AML-193 (cell line): Measurements from ENCODE around the gene KIAA1586.
"Not testable (repeated sequence)": the region's sequence is repeated elsewhere in the genome, so short reads cannot be mapped to it uniquely, and the experiment has no call there.

Experiments
- DNase-seq, 2 experiments: peaks; one replicate each; lab custom pipeline; 2025; lab: John Stamatoyannopoulos, UW

The KIAA1586 gene

DNA sequence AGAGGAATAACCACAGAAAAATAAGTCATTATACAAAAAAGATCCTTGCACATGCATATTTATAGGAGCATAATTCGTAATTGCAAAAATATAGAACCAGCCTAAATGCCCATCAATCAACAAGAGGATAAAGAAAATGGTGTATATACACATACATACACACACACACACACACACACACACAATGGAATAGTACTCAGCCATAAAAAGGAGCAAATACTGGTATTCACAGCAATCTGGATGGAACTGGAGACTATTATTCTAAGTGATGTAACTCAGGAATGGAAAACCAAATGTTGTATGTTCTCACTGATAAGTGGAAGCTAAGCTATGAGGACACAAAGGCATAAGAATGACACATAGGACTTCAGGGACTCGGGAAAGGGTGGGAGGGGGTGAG lies 1.9 kb upstream of the KIAA1586 start:
- no peak for DNase-seq

- not testable (repeated sequence) for DNase-seq
Observed at GRCh38 chr6:57047257-57047585, 728 bp downstream of the KIAA1586 start.

GRCh38 chr6:57047859-57048258 lies 1.4 kb downstream of the KIAA1586 start:
- not testable (repeated sequence) for DNase-seq

DNA sequence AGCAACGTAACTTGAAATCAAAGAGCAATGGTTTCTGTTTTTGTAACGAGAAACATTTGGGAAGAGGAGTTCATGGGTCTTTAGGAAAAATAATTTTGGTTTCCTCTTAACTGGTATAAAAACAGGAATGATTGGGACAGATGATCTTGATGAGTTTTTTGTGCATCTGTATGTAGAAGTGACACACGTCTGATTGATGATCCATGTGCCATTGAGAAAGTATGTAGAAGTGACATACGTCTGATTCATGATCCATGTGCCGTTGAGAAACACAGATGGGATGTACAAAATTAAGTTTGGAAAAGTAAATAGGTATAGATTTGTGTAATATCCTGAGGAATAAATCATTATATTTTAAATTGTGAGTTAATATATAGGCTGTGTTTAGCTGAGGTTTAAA lies 2.1 kb downstream of the KIAA1586 start:
- no peak for DNase-seq

DNA sequence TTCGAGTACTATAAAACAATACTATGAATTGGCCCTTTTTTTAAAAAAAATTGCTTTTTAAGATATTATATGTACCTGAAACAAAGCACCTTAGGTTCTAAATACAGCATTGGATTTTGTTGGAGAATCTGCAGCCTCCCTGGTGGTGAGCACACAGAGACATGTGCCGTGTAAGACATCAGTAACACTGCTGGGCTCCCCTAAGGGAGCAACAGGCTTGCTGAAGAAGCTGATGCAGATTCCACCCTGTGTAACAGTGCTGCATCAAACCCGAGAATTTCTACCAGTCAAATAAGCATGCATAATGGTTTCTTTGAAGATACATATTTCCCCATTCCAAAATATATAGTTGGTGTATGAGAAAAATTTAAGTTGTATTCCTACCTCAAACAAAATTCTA lies 17.4 kb downstream of the KIAA1586 start:
- no peak for DNase-seq

GRCh38 chr6:57064809-57065208 lies 18.3 kb downstream of the KIAA1586 start:
- no peak for DNase-seq

DNA sequence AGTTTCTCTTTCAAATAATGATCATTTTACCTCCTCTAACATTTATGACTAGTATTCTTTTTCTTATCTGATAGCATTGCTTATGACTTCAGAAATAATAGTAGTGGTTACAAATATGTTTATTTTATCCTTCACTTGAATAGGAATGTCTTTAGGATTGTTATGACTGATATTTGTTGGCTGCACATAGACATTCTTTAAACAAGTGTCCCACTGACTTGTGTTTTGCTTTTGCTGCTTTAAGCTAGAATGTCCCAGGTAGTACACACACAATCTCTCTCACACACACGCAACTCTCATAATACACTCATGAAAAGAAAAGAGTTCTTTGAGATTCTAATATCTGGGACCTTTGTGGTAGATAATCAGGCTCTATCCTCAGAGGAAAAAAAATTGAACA lies 21.6 kb downstream of the KIAA1586 start:
- no peak for DNase-seq

DNA sequence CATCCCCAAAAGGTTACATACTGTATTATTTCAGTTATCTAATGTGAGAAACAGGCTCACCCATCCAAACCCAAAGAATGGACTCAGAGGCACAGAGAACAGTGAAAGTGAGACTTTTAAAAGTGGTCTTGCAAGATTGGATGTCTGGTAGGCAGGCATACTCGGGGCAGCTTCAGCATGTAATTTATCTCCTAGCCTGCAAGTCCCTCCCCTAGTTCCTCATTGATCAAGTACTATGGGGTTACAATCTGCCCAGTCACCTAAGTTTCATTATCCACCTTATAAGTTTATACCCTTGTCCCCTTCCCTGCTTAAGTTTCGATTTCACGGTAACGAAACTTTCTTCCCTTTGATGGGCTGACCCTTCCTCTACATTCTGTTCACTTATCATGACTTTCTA lies 22.7 kb downstream of the KIAA1586 start:
- DNase-seq, result no peak

- DNase-seq, result no peak
Observed at GRCh38 chr6:57069920-57070331, 23.4 kb downstream of the KIAA1586 start.

- no peak for DNase-seq
Observed at GRCh38 chr6:57072108-57072507, 25.6 kb downstream of the KIAA1586 start.

DNA sequence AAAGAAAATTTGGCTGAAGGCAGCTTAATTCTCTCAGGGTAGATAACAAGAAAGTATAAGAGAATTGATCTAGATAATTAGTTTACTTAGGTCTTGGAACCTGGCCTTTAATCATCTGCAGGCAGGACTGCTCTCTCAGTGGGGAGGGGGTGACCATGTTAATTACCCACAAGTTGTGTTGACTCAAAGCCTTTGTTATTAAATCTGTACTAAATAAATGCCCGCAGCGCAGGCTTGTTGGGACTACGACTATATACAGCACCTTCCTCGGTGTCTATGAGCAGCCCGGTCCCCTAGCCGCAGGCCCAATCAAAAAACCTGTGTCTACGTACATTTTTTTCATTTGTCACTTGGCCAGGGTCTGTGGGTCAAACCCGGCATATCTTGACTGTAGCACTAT lies 27.9 kb downstream of the KIAA1586 start:
- DNase-seq, result no peak

DNA sequence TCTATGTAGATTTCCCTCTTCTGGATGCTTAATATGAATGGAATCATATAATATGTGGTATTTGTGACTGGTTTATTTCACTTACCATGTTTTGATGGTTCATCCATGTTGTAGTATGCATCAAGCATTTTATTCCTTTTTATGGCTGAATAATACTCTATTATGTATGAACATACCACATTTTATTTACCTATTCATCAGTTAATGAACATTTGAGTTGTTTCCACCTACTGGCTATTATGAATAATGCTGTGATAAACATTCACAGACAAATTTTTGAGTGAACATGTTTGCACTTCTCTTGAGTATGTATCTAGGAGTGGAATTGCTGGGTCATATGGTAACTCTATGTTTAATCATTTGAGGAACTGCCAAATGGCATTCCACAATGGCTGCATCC lies 28.6 kb downstream of the KIAA1586 start:
- no peak for DNase-seq

DNA sequence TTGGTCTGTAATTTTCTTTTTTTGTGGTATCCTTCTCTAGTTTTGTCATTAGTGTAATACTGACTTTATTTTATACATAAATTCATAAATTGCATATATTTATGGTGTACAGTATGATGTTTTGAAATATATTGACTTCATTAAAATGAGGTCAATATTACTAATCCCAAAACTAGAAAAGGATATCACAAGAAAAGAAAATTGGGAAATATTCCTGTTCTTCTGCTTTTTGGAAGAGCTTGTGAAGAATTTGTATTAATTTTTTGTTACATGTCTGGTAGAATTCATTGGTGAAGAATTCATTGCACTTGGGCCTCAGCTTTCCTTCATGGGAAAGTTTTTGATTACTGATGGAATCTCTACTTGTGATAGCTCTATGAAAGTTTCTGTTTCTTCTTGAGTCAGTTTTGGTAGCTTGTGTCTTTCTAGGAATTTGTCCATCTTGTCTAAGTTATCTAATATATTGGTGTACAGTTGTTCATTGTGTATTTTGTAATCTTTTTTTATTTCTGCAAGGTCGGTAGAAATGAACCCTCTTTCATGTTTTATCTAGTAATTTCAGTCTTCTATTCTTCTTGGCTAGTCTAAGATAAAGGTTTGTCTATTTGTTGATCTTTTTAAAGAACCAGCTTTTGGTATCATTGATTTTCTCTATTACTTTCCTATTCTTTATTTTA lies 32.2 kb downstream of the KIAA1586 start:
- DNase-seq, result no peak

- DNase-seq, result no peak
Observed at GRCh38 chr6:57085471-57085870, 39.0 kb downstream of the KIAA1586 start.

DNA sequence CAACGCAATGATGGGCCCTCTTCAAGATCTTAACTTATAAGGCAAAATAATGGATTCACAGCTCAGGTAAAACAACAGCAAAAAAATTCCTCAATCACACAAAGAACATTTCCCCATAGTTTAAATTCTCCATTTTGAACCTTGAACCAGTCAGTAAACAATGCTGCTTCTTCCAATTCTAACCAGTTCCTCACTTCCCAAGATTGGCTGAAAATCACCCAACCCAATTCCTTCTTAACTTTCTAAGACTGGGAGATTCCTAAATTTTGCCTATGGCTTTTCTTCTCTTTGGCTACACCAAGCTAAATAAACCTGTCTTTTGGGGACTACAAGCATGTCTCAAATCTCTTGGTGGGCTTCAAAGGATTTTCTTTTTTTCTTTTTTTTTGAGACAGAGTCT lies 40.4 kb downstream of the KIAA1586 start:
- no peak for DNase-seq

DNA sequence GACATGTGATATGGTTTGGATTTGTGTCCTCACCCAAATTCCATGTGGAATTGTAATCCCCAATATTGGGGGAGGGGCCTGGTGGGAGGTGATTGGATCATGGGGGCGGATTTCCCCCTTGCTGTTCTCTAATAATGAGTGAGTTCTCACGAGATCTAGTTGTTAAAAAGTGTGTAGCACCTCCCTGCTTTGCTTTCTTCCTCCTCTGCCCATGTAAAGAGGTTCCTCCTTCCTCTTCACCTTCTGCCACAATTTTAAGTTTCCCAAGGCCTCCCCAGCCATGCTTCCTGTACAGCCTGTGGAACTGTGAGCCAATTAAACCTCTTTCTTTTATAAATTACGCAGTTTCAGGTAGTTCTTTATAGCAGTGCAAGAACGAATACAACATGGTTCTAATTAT lies 41.4 kb downstream of the KIAA1586 start:
- peak; percentile 32 to 41 for DNase-seq

- DNase-seq, result no peak
Observed at GRCh38 chr6:57089265-57089664, 42.8 kb downstream of the KIAA1586 start.

DNA sequence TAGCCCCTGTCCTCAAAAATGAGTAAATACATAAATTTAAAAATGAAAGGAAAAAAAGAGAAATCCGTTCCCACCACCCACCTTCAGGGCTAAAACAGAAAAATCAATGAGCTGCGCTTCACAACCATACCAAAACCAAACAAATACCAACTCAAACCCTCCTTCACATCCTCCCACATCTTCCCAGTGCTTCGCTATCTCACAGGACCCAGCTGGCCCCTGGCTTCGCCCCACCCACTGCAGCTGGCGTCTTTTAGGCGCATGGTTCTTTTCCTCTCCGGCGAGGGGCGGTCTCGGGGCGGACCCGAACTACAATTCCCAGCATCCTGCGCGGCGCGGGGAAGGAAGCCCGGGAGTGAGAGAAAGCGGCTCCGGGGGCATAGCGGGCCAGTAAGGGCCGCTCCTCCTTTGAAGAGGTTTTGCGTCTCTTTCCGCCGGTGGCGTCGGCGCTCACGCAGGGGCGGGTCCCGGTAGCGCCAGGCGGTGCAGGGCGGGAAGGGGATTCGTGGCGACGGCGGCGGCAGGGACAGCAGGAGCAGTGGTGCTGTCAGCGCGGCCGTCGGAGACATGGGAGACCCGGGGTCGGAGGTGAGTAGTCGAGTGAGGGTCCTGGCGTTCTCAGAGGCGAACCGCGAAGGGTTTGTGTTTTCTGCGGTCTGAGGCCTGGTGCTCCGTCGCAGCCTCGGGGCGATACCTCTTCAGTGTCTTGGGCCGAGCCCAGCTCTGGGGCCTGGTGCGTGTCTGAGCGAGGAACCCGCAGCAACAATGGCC lies 43.4 kb downstream of the KIAA1586 start, which contains the start of gene ZNF451:
Gene ZNF451, plus strand, starts transcription at position 502 of the 771 bp plus-strand sequence. Its CDS starts 66 bp downstream, at position 568.
- peak; percentile 97 to 98 for DNase-seq

DNA sequence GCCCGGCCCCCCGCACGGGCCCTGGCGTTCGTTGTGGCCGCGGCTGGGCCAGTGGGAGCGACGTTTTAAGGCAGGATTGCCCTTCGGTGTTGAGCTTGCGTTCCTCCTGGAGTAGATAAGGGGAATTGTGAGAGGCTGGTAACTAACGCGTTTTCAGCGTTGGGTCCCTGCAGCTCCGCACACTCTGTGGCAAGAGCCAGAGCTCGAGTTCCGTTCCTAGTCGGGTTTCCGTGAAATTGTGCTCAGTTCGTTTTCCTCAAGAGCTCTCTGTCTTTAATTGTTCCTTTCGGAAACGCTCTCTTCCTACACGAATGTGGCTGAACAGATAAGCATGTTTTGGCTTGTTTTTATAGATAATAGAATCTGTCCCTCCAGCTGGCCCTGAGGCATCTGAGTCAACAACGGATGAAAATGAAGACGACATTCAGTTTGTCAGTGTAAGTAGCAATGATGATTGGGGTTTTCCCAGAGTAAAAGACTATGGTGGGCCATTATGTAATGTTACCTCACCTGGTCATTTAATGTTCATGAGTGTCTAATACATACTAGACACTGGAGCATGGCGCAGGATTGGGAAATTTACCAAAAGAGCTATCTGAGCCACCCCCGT lies 44.1 kb downstream of the KIAA1586 start:
- not testable (repeated sequence) for DNase-seq

- not testable (repeated sequence) for DNase-seq
Observed at GRCh38 chr6:57091375-57091774, 44.9 kb downstream of the KIAA1586 start.

DNA sequence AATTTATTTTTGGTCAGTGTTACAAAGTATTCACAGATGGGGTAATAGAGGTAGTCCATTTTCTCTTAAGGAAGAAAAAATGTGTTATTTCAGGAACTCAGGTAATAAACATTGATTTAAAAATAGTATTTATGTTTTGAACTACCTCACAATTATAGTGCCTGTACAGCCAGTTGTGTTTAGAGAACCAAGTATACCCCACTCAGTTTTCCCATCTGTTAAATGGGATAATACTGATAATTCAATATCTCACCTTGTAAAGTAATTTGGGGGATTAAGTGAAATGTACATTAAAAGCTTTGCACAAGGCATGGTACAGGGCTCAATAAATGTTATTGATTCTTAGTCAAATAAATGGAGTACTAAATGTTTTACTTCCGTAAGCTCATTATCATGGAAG lies 48.2 kb downstream of the KIAA1586 start:
- no peak for DNase-seq

DNA sequence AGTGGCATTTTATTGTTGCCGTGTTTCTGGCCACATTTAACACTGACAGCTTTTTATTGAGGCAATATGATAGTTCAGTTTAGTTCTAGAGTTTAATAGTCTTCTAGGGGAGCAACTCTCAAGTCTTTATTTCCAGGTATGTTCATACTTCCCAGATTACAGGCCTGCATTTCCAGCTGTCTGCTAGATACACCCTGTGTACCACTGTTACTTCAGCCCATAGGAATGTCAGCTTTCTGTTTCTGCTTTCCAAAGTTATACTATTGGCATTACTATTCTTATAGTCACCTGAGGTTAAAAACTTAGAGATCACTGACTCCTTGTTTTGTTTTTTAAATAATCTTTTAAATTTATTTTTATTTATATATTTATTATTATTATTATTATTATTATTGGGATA lies 51.1 kb downstream of the KIAA1586 start:
- no peak for DNase-seq

DNA sequence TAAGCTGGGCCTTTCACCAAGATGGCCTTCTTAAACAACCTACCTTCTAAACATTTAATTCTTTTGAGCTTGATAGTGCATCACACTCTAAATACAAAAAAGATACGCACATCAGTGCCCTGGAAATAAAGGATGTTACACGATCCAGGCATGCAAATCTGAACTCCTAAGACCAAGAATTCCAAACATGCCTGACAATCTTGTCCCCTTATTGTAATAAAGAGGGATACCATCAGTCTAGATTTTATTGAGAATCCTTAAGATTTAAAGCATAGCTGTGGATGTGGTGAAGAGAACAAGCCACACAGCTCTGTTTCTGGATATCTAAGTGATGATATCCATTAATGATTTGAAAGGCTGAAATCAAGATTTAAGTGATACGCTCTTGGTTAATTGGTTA lies 56.5 kb downstream of the KIAA1586 start:
- DNase-seq, result no peak
